CD1c-positive myeloid dendritic cell (primary cell): ENCODE results near the gene ARG2.
A peak's percentile ranks its signal among the peaks of the same experiment; 100 is the strongest.

Source experiments
- DNase-seq: peaks from one replicate; pipeline ENCODE4 v3.0.0-alpha.2; 2016; ENCODE audit errors: extremely low spot score

The ARG2 gene

GRCh38 chr14:67638642-67639041 is 18.9 kb downstream of the ARG2 start:
- no peak for DNase-seq

- no peak for DNase-seq
These were observed 21.8 kb downstream of the ARG2 start for GRCh38 chr14:67641480-67641879.

GRCh38 chr14:67641902-67642749 is 22.4 kb downstream of the ARG2 start:
- no peak for DNase-seq

GRCh38 chr14:67643713-67644112 is 24.0 kb downstream of the ARG2 start:
- DNase-seq = no peak

GRCh38 chr14:67644428-67644827 is 24.7 kb downstream of the ARG2 start:
- DNase-seq = no peak

- no peak for DNase-seq
These were observed 25.7 kb downstream of the ARG2 start for GRCh38 chr14:67645414-67645813.

- no peak for DNase-seq
These were observed 26.4 kb downstream of the ARG2 start for GRCh38 chr14:67646131-67646530.

- no peak for DNase-seq
These were observed 30.4 kb downstream of the ARG2 start for GRCh38 chr14:67650151-67650550.

GRCh38 chr14:67650694-67651093 is 31.0 kb downstream of the ARG2 start:
- DNase-seq = no peak

- DNase-seq = no peak
These were observed 32.5 kb downstream of the ARG2 start for GRCh38 chr14:67652189-67652588.

GRCh38 chr14:67653651-67654280 is 34.0 kb downstream of the ARG2 start:
- DNase-seq = no peak

- DNase-seq = no peak
These were observed 43.9 kb downstream of the ARG2 start for GRCh38 chr14:67663633-67664032.

GRCh38 chr14:67665868-67666267 is 46.1 kb downstream of the ARG2 start:
- DNase-seq = no peak

GRCh38 chr14:67666750-67667449 is 47.2 kb downstream of the ARG2 start:
- peak; percentile 67 for DNase-seq

- DNase-seq = no peak
These were observed 48.8 kb downstream of the ARG2 start for GRCh38 chr14:67668559-67668958.

GRCh38 chr14:67673451-67673850 is 53.7 kb downstream of the ARG2 start:
- no peak for DNase-seq

- DNase-seq = peak; percentile 73
These were observed 54.4 kb downstream of the ARG2 start for GRCh38 chr14:67674139-67674479.

GRCh38 chr14:67674480-67675218 is 54.9 kb downstream of the ARG2 start, which contains the start of gene VTI1B:
VTI1B (minus strand) TSS chr14:67674632; CDS start chr14:67674489, 143 bp downstream.
- peak; percentile 86 for DNase-seq

GRCh38 chr14:67675219-67675582 is 55.5 kb downstream of the ARG2 start:
- DNase-seq = no peak

GRCh38 chr14:67679006-67679405 is 59.3 kb downstream of the ARG2 start:
- DNase-seq = no peak

- peak; percentile 83 for DNase-seq
These were observed 60.4 kb downstream of the ARG2 start for GRCh38 chr14:67680121-67680602.

- peak; percentile 86 for DNase-seq
These were observed 61.2 kb downstream of the ARG2 start for GRCh38 chr14:67680941-67681340.
